ENCODE data around the gene ADGRB3.
"Not testable (repeated sequence)": the region's sequence is repeated elsewhere in the genome, so short reads cannot be mapped to it uniquely, and the experiment has no call there.

The ADGRB3 gene

GRCh38 chr6:69064226-69064625 is 429.1 kb downstream of the ADGRB3 start:
- no peak for DNase-seq

GRCh38 chr6:69069881-69070280 is 434.8 kb downstream of the ADGRB3 start:
- DNase-seq, result no peak

GRCh38 chr6:69072796-69073195 is 437.7 kb downstream of the ADGRB3 start:
- no peak for DNase-seq

- DNase-seq, result no peak
Measured at GRCh38 chr6:69084746-69085335, 449.8 kb downstream of the ADGRB3 start.

- no peak for DNase-seq
Measured at GRCh38 chr6:69086689-69087088, 451.6 kb downstream of the ADGRB3 start.

GRCh38 chr6:69089539-69089938 is 454.5 kb downstream of the ADGRB3 start:
- DNase-seq, result no peak

GRCh38 chr6:69090132-69090531 is 455.1 kb downstream of the ADGRB3 start:
- DNase-seq, result no peak

- no peak for DNase-seq
Measured at GRCh38 chr6:69096681-69097080, 461.6 kb downstream of the ADGRB3 start.

- no peak for DNase-seq
Measured at GRCh38 chr6:69097948-69098347, 462.9 kb downstream of the ADGRB3 start.

- DNase-seq, result no peak
Measured at GRCh38 chr6:69098910-69099309, 463.8 kb downstream of the ADGRB3 start.

GRCh38 chr6:69100772-69101171 is 465.7 kb downstream of the ADGRB3 start:
- DNase-seq, result no peak

- no peak for DNase-seq
Measured at GRCh38 chr6:69102416-69102815, 467.3 kb downstream of the ADGRB3 start.

GRCh38 chr6:69105288-69105687 is 470.2 kb downstream of the ADGRB3 start:
- DNase-seq, result no peak

- no peak for DNase-seq
Measured at GRCh38 chr6:69106511-69106910, 471.4 kb downstream of the ADGRB3 start.

GRCh38 chr6:69111301-69111700 is 476.2 kb downstream of the ADGRB3 start:
- DNase-seq, result no peak

- DNase-seq, result no peak
Measured at GRCh38 chr6:69116658-69117057, 481.6 kb downstream of the ADGRB3 start.

GRCh38 chr6:69121461-69122406 is 486.7 kb downstream of the ADGRB3 start:
- not testable (repeated sequence) for DNase-seq

GRCh38 chr6:69122407-69122773 is 487.3 kb downstream of the ADGRB3 start:
- DNase-seq, result no peak

- DNase-seq, result no peak
Measured at GRCh38 chr6:69128411-69128810, 493.3 kb downstream of the ADGRB3 start.

GRCh38 chr6:69129046-69129445 is 494.0 kb downstream of the ADGRB3 start:
- no peak for DNase-seq

GRCh38 chr6:69135927-69136326 is 500.8 kb downstream of the ADGRB3 start:
- DNase-seq, result no peak

- no peak for DNase-seq
Measured at GRCh38 chr6:69138148-69138547, 503.1 kb downstream of the ADGRB3 start.

- DNase-seq, result no peak
Measured at GRCh38 chr6:69138893-69139494, 503.9 kb downstream of the ADGRB3 start.

GRCh38 chr6:69145062-69145461 is 510.0 kb downstream of the ADGRB3 start:
- DNase-seq, result no peak
